OCI-LY1 (cell line): ENCODE results near the gene TNFRSF6B.

Experiments used
- EZH2 ChIP-seq: fragments of 200-600 bp; sonication (generic), shearing (Covaris generic); IDR thresholded peaks from 2 replicates; pipeline ENCODE4 v1.8.0; 2017; ENCODE audit warnings: borderline replicate concordance, mixed run types, mild to moderate bottlenecking, antibody characterized with exemption, low read length, moderate library complexity, mixed read lengths
- TF ChIP-seq, protein P1 (sequence below): fragments of 200-600 bp; sonication (generic), shearing (Covaris generic); IDR thresholded peaks from 2 replicates; pipeline ENCODE4 v1.5.1; 2017; ENCODE audit warnings: mild to moderate bottlenecking, antibody characterized with exemption, low read length, moderate library complexity, mixed read lengths

- TF ChIP-seq, protein P1, sequence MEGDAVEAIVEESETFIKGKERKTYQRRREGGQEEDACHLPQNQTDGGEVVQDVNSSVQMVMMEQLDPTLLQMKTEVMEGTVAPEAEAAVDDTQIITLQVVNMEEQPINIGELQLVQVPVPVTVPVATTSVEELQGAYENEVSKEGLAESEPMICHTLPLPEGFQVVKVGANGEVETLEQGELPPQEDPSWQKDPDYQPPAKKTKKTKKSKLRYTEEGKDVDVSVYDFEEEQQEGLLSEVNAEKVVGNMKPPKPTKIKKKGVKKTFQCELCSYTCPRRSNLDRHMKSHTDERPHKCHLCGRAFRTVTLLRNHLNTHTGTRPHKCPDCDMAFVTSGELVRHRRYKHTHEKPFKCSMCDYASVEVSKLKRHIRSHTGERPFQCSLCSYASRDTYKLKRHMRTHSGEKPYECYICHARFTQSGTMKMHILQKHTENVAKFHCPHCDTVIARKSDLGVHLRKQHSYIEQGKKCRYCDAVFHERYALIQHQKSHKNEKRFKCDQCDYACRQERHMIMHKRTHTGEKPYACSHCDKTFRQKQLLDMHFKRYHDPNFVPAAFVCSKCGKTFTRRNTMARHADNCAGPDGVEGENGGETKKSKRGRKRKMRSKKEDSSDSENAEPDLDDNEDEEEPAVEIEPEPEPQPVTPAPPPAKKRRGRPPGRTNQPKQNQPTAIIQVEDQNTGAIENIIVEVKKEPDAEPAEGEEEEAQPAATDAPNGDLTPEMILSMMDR = no peak
- TF ChIP-seq EZH2 = no peak
These were observed 5.3 kb upstream of the TNFRSF6B start for GRCh38 chr20:63690898-63691710.
